GM18861 (cell line): ENCODE measurements around the gene ALMS1.
"Not testable (repeated sequence)": the region's sequence is repeated elsewhere in the genome, so short reads cannot be mapped to it uniquely, and the experiment has no call there.

ENCODE experiments used
- ATAC-seq: cut with Tn5 transposase; IDR thresholded peaks from one replicate; pipeline ENCODE4 v1.9.1; 2021; ENCODE audit not compliant: unreplicated experiment

The ALMS1 gene

DNA sequence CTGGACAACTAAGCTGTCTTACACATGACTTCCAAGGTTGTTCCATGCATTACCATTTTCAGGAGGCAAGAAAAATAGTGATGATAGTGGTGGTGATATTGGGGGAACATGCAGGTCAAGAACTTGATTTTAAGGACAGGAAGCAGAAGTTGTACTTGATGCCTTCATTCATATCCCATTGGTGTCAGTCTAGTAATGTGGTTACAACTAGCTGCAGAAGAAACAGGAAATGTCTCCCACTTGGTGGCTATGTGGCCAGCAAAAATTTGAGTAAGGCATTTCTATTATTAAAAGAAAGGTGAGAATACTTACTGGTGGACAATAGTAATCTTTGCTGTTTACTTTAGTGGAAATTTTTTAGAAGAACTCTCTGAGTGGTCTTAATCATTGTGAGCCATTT lies 103.4 kb downstream of the ALMS1 start:
- peak; percentile 76 for ATAC-seq

- ATAC-seq: no peak
These were observed 108.4 kb downstream of the ALMS1 start for GRCh38 chr2:73494031-73494430.

GRCh38 chr2:73503992-73504570 lies 118.4 kb downstream of the ALMS1 start:
- ATAC-seq: no peak

DNA sequence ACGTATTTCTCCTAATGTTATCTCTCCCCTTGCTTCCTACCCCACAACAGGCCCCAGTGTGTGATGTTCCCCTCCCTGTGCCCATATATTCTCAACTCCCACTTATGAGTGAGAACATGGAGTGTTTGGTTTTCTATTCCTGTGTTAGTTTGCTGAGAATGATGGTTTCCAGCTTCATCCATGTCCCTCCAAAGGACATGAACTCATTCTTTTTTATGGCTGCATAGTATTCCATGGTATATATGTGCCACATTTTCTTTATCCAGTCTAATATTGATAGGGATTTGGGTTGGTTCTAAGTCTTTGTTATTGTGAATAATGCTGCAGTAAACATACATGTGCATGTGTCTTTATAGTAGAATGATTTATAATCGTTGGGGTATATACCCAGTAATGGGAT lies 119.2 kb downstream of the ALMS1 start:
- ATAC-seq: not testable (repeated sequence)

DNA sequence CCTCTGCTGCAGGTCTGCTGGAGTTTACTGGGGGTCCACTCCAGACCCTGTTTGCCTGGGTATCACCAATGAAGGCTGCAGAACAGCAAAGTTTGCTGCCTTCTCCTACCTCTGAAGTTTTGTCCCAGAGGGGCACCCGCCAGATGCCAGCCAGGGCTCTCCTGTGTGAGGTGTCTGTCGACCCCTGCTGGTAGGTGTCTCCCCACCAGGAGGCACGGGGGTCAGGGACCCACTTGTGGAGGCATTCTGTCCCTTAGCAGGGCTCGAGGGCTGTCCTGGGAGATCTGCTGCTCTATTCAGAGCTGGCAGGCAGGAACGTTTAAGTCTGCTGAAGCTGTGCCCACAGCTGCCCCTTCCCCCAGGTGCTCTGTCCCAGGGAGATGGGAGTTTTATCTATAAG lies 124.8 kb downstream of the ALMS1 start:
- ATAC-seq: not testable (repeated sequence)

DNA sequence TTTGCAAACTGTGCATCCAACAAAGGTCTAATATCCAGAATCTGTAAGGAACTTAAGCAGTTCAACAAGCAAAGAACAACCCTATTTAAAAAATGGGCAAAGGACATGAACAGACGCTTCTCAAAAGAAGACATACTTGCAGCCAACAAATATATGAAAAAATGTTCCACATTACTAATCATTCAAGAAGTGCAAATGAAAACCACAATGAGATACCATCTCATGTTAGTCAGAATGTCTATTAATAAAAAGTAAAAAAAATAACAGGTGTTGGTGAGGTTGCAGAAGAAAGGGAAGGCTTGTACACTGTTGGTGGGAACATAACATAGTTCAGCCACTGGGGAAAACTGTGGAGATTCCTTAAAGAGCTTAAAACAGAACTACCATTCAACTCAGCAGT lies 130.4 kb downstream of the ALMS1 start:
- no peak for ATAC-seq

DNA sequence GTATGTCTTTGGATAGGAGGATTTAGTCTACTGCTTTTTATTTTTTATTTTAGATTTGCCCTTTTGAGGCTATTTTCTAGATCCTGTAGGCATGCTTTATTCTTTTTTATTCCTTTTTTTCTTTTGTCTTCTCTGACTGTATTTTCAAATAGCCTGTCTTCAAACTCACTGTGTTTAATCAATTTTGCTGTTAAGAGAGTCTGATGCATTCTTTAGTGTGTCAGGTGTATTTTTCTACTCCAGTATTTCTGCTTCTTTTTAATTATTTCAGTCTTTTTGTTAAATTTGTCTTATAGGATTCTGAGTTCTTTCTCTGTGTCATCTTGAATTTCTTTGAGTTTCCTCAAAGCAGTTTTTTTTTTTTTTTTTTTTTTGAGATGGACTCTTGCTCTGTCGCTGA lies 143.1 kb downstream of the ALMS1 start:
- no peak for ATAC-seq

- ATAC-seq: not testable (repeated sequence)
These were observed 145.1 kb downstream of the ALMS1 start for GRCh38 chr2:73530773-73531172.

DNA sequence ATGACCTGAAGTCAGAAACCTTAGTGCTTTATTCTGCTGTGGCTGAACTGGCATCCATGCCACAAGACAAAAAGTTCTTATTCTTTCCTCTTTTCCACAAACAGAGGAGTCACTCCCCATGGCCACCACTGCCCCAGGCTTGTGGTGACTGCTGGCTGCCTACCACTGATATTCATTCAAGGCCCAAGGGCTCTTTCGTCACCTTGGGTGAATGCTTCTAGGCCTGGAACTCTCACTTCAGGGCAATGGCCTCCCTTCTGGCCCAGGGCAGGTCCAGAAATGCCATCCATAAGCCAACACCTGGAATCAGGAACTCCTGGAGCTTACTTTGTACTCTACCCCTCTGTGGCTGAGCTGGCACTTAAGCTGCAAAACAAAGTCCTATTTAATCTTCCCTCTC lies 146.7 kb downstream of the ALMS1 start:
- ATAC-seq: no peak

- no peak for ATAC-seq
These were observed 150.7 kb downstream of the ALMS1 start for GRCh38 chr2:73536133-73536840.

GRCh38 chr2:73560875-73561274 lies 175.2 kb downstream of the ALMS1 start:
- not testable (repeated sequence) for ATAC-seq

DNA sequence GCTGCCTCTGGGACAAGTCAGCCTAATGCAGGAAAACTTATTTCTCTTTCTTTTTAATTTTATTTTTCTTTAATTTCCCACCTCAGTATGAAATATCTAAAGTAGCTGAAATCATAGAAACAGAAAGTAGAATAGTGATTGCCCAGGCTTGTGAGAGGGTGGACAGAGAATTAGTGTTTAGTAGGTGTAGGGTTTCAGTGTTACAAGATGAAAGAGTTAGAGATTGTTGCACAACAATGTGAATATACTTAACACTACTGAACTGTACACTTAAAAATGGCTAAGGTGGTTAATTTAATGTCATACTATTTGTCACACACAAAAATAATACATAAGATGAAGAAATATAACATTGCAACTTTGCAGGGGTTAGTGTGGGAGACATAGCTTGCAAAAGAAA lies 175.8 kb downstream of the ALMS1 start:
- no peak for ATAC-seq

DNA sequence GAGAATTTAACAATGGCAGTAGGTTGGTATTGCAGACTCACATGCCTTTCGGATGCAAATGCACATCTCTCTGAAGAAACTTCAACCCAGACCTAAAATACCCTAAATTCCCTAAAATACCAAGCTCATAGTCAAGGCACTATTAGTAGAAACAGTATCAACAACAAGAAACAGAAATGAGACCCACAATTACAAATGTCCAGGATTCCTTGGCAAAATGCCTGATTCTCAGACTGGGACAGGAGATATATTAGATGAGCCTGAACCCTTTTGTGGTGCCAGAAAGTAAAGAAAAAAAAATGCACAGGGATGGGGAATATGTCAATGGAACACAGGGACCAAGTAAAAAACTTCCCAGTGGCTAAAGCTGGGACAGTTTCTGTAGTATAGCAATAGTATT lies 179.3 kb downstream of the ALMS1 start:
- ATAC-seq: no peak

DNA sequence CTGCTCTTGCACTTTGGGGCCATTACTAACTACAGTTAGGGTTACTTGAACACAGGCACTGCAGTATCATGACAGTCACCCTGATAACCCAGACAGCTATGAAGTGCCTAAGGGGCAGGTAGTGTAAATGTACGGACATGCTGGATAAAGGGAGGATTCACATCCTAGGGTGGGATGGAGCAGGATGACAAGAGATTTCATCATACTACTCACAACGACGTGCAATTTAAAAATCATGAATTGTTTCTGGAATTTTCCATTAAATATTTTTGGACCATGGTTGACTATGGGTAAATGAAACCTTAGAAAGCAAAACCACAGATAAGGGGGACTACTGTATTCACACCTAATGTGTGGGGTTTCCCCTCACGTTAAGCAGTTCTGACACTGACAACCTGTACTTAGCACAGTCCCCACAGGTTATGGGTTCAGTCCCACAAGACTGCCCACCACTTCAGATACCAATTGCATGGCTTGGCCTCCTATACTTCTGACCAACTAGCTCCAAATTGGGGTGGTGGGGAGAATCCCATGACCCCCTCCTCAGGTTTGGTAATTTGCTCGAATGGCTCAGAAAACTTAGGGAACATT lies 180.7 kb downstream of the ALMS1 start:
- no peak for ATAC-seq

- ATAC-seq: no peak
These were observed 189.6 kb downstream of the ALMS1 start for GRCh38 chr2:73575261-73575660.

GRCh38 chr2:73582364-73582763 lies 196.7 kb downstream of the ALMS1 start:
- no peak for ATAC-seq

GRCh38 chr2:73588177-73588576 lies 202.5 kb downstream of the ALMS1 start:
- no peak for ATAC-seq

GRCh38 chr2:73593680-73594079 lies 208.0 kb downstream of the ALMS1 start:
- ATAC-seq: no peak

GRCh38 chr2:73594251-73594650 lies 208.6 kb downstream of the ALMS1 start:
- ATAC-seq: no peak

DNA sequence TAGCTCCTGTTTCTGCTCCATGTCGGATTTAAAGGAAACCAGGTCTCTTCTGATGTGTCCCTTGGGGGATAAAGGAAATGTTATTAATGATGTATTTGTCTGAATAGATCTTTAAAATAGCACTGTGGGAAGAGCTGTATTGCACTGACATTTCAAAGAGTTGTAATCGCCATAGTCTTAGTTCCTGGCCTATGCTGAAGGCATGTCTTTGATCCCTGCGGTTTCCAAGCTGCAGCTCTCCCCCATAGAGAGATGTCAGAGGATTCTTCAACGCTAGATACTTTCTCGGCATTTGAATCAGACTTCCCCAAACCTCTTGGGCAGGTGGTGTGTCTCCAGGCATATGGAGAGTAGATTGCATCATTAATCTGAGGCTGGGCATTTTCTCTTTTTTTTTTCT lies 216.1 kb downstream of the ALMS1 start:
- ATAC-seq: no peak

- peak; percentile 73 for ATAC-seq
These were observed 217.5 kb downstream of the ALMS1 start for GRCh38 chr2:73603099-73603588.

- not testable (repeated sequence) for ATAC-seq
These were observed 219.0 kb downstream of the ALMS1 start for GRCh38 chr2:73604589-73604988.
